Activated CD8-positive, alpha-beta T cell treated with anti-CD3 and anti-CD28 coated beads, Interleukin-2, amount 10 ng/mL, durations not matched to agents 7 days and 5 days (primary cell): ENCODE measurements around the gene PPP2R2C. TPM values are rescaled to one million over a fixed set of nuclear protein-coding genes. Genes with fewer than 3 reads are reported as not detected.

Experiments
- ATAC-seq: fragments of 150-1000 bp; cut with Tn5 transposase; one replicate; pipeline ENCODE4 v1.10.0; 2021; ENCODE audit warnings: moderate library complexity
- CTCF ChIA-PET: fragments of 350-600 bp; sonication (Branson Sonifier 250); formaldehyde crosslinking; loops from one replicate; lab custom pipeline; 2021; ENCODE audit warnings: antibody characterized with exemption; lab: Charles Lee
- POLR2A ChIA-PET: fragments of 350-600 bp; sonication (Branson Sonifier 250); formaldehyde crosslinking; loops from one replicate; lab custom pipeline; 2021; ENCODE audit warnings: antibody characterized with exemption; lab: Charles Lee
- DNase-seq: peaks from one replicate; pipeline ENCODE4 v3.0.0-alpha.2; 2020
- H3K27ac Mint-ChIP-seq: one replicate; pipeline ENCODE4 v1.8.0; 2021; ENCODE audit warnings: mild to moderate bottlenecking, mixed read lengths
- H3K27me3 Mint-ChIP-seq: one replicate; pipeline ENCODE4 v1.8.0; 2021; ENCODE audit warnings: low read depth, mixed read lengths
- H3K36me3 Mint-ChIP-seq: one replicate; pipeline ENCODE4 v1.8.0; 2021; ENCODE audit warnings: low read depth, mixed read lengths
- H3K4me1 Mint-ChIP-seq: one replicate; pipeline ENCODE4 v1.8.0; 2021; ENCODE audit warnings: low read depth, mixed read lengths
- H3K4me3 Mint-ChIP-seq: one replicate; pipeline ENCODE4 v1.8.0; 2021; ENCODE audit warnings: mild to moderate bottlenecking, mixed read lengths
- H3K9me3 Mint-ChIP-seq: one replicate; pipeline ENCODE4 v1.8.0; 2022; ENCODE audit warnings: mixed read lengths; ENCODE audit not compliant: insufficient read depth
- total RNA-seq, 2 experiments: library from RNA; stranded (reverse); gene quantifications; one replicate each; pipeline ENCODE4 v1.2.3, GENCODE V29; 2021

Gene PPP2R2C
- total RNA-seq, 2 experiments from 2014 or later, result not detected

GRCh38 chr4:6393544-6394475 is 78.6 kb downstream of the PPP2R2C start:
- Mint-ChIP-seq H3K9me3 (no peaks in the 10 kb centered on the region), H3K27me3 (peaks cover 3% of the 10 kb centered on the region), H3K4me3 (no peak overlapping the region), H3K4me1 (no peaks in the 10 kb centered on the region), H3K36me3 (no peaks in the 10 kb centered on the region), H3K27ac (no peak overlapping the region)
- ChIA-PET POLR2A (no interaction called here), CTCF (no interaction called here)
- ATAC-seq (no peak), DNase-seq (no peak)

- H3K4me1 Mint-ChIP-seq, result no peaks in the 10 kb centered on the region
- H3K27me3 Mint-ChIP-seq, result peaks cover 2% of the 10 kb centered on the region
- H3K4me3 Mint-ChIP-seq, result no peak overlapping the region
- CTCF ChIA-PET, result no interaction called here
- no peak overlapping the region for H3K27ac Mint-ChIP-seq
- ATAC-seq (no peak), DNase-seq (no peak)
- POLR2A ChIA-PET, result no interaction called here
- H3K36me3 Mint-ChIP-seq, result no peaks in the 10 kb centered on the region
- H3K9me3 Mint-ChIP-seq, result no peaks in the 10 kb centered on the region
Measured at GRCh38 chr4:6393066-6393465, 79.3 kb downstream of the PPP2R2C start.

GRCh38 chr4:6392407-6392806 is 80.0 kb downstream of the PPP2R2C start:
- no peak overlapping the region for H3K4me3 Mint-ChIP-seq
- ChIA-PET POLR2A (no interaction called here), CTCF (interaction anchor here (0.8 kb wide), 1 partner anchor 141 kb away, joined by 3 read pairs; no protein-coding TSS in a partner anchor)
- no peaks in the 10 kb centered on the region for H3K36me3 Mint-ChIP-seq
- no peaks in the 10 kb centered on the region for H3K9me3 Mint-ChIP-seq
- ATAC-seq (no peak), DNase-seq (no peak)
- H3K4me1 Mint-ChIP-seq, result no peaks in the 10 kb centered on the region
- H3K27ac Mint-ChIP-seq, result no peak overlapping the region
- H3K27me3 Mint-ChIP-seq, result peaks cover 2% of the 10 kb centered on the region

GRCh38 chr4:6391852-6392188 is 80.6 kb downstream of the PPP2R2C start:
- Mint-ChIP-seq H3K27me3 (peaks cover 2% of the 10 kb centered on the region), H3K9me3 (no peaks in the 10 kb centered on the region), H3K4me1 (no peaks in the 10 kb centered on the region), H3K36me3 (no peaks in the 10 kb centered on the region), H3K4me3 (no peak overlapping the region), H3K27ac (no peak overlapping the region)
- ChIA-PET POLR2A (no interaction called here), CTCF (interaction anchor here (0.8 kb wide), 1 partner anchor 141 kb away, joined by 3 read pairs; no protein-coding TSS in a partner anchor)
- ATAC-seq (no peak), DNase-seq (no peak)

GRCh38 chr4:6391186-6391851 is 81.1 kb downstream of the PPP2R2C start:
- DNase-seq, result no peak
- H3K4me1 Mint-ChIP-seq, result no peaks in the 10 kb centered on the region
- no peak overlapping the region for H3K4me3 Mint-ChIP-seq
- no peak for ATAC-seq
- ChIA-PET POLR2A (interaction anchor here (0.6 kb wide), 1 partner anchor 1984 kb away, joined by 3 read pairs; no protein-coding TSS in a partner anchor), CTCF (no interaction called here)
- no peaks in the 10 kb centered on the region for H3K36me3 Mint-ChIP-seq
- no peaks in the 10 kb centered on the region for H3K9me3 Mint-ChIP-seq
- H3K27me3 Mint-ChIP-seq, result peaks cover 2% of the 10 kb centered on the region
- no peak overlapping the region for H3K27ac Mint-ChIP-seq

- ATAC-seq (no peak), DNase-seq (no peak)
- Mint-ChIP-seq H3K4me3 (no peak overlapping the region), H3K27me3 (peaks cover 2% of the 10 kb centered on the region), H3K4me1 (no peaks in the 10 kb centered on the region), H3K36me3 (no peaks in the 10 kb centered on the region), H3K9me3 (no peaks in the 10 kb centered on the region), H3K27ac (no peak overlapping the region)
- CTCF ChIA-PET, result no interaction called here
- POLR2A ChIA-PET, result no interaction called here
Measured at GRCh38 chr4:6390356-6390755, 82.1 kb downstream of the PPP2R2C start.

- H3K9me3 Mint-ChIP-seq, result no peaks in the 10 kb centered on the region
- no peak for ATAC-seq
- H3K4me3 Mint-ChIP-seq, result no peak overlapping the region
- H3K27ac Mint-ChIP-seq, result no peak overlapping the region
- POLR2A ChIA-PET, result no interaction called here
- DNase-seq, result no peak
- peaks cover 2% of the 10 kb centered on the region for H3K27me3 Mint-ChIP-seq
- no peaks in the 10 kb centered on the region for H3K36me3 Mint-ChIP-seq
- no peaks in the 10 kb centered on the region for H3K4me1 Mint-ChIP-seq
- CTCF ChIA-PET, result no interaction called here
Measured at GRCh38 chr4:6389142-6389825, 83.1 kb downstream of the PPP2R2C start.

GRCh38 chr4:6388713-6389112 is 83.7 kb downstream of the PPP2R2C start:
- POLR2A ChIA-PET, result no interaction called here
- Mint-ChIP-seq H3K4me3 (no peak overlapping the region), H3K36me3 (no peaks in the 10 kb centered on the region), H3K9me3 (no peaks in the 10 kb centered on the region), H3K27me3 (peaks cover 2% of the 10 kb centered on the region), H3K27ac (no peak overlapping the region), H3K4me1 (no peaks in the 10 kb centered on the region)
- DNase-seq, result no peak
- CTCF ChIA-PET, result no interaction called here
- no peak for ATAC-seq

- ChIA-PET CTCF (no interaction called here), POLR2A (no interaction called here)
- Mint-ChIP-seq H3K4me1 (no peaks in the 10 kb centered on the region), H3K9me3 (no peaks in the 10 kb centered on the region), H3K4me3 (no peak overlapping the region), H3K27ac (no peak overlapping the region), H3K27me3 (peaks cover 2% of the 10 kb centered on the region), H3K36me3 (no peaks in the 10 kb centered on the region)
- ATAC-seq (no peak), DNase-seq (no peak)
Measured at GRCh38 chr4:6387946-6388345, 84.5 kb downstream of the PPP2R2C start.

- ChIA-PET POLR2A (no interaction called here), CTCF (interaction anchor here (0.6 kb wide), 1 partner anchor 160 kb away, joined by 3 read pairs; no protein-coding TSS in a partner anchor)
- Mint-ChIP-seq H3K36me3 (no peaks in the 10 kb centered on the region), H3K4me3 (no peak overlapping the region), H3K27me3 (peaks cover 2% of the 10 kb centered on the region), H3K9me3 (no peaks in the 10 kb centered on the region), H3K4me1 (no peaks in the 10 kb centered on the region), H3K27ac (no peak overlapping the region)
- DNase-seq (no peak), ATAC-seq (no peak)
Measured at GRCh38 chr4:6386091-6386490, 86.3 kb downstream of the PPP2R2C start.

GRCh38 chr4:6385288-6385687 is 87.1 kb downstream of the PPP2R2C start:
- Mint-ChIP-seq H3K4me1 (no peaks in the 10 kb centered on the region), H3K27ac (no peak overlapping the region), H3K4me3 (no peak overlapping the region), H3K9me3 (no peaks in the 10 kb centered on the region), H3K27me3 (peaks cover 2% of the 10 kb centered on the region), H3K36me3 (no peaks in the 10 kb centered on the region)
- ChIA-PET CTCF (no interaction called here), POLR2A (no interaction called here)
- no peak for ATAC-seq
- no peak for DNase-seq

- no peak for DNase-seq
- Mint-ChIP-seq H3K4me1 (no peaks in the 10 kb centered on the region), H3K9me3 (no peaks in the 10 kb centered on the region), H3K27ac (no peak overlapping the region), H3K27me3 (peaks cover 5% of the 10 kb centered on the region), H3K36me3 (no peaks in the 10 kb centered on the region), H3K4me3 (no peak overlapping the region)
- ChIA-PET POLR2A (no interaction called here), CTCF (no interaction called here)
- no peak for ATAC-seq
Measured at GRCh38 chr4:6384541-6384940, 87.9 kb downstream of the PPP2R2C start.
